NAMALWA (cell line): Measurements from ENCODE around the gene IGF2R.
"Not testable (repeated sequence)": the region's sequence is repeated elsewhere in the genome, so short reads cannot be mapped to it uniquely, and the experiment has no call there.

Experiments
- DNase-seq: peaks from one replicate; pipeline ENCODE4 v3.0.0-alpha.2; 2015; ENCODE audit warnings: low spot score

The IGF2R gene

GRCh38 chr6:160124605-160125004, 155.7 kb downstream of the IGF2R start:
- DNase-seq = no peak

GRCh38 chr6:160125105-160125504, 156.2 kb downstream of the IGF2R start:
- DNase-seq = not testable (repeated sequence)

- DNase-seq = no peak
Observed at GRCh38 chr6:160127270-160128124, 158.6 kb downstream of the IGF2R start.

GRCh38 chr6:160128125-160128683, 159.3 kb downstream of the IGF2R start:
- no peak for DNase-seq

- DNase-seq = no peak
Observed at GRCh38 chr6:160128879-160129516, 160.1 kb downstream of the IGF2R start.

GRCh38 chr6:160129881-160130615, 161.2 kb downstream of the IGF2R start:
- DNase-seq = no peak

GRCh38 chr6:160130729-160131484, 162.0 kb downstream of the IGF2R start:
- no peak for DNase-seq

- no peak for DNase-seq
Observed at GRCh38 chr6:160131636-160132296, 162.9 kb downstream of the IGF2R start.

GRCh38 chr6:160132297-160132637, 163.4 kb downstream of the IGF2R start:
- DNase-seq = no peak

- DNase-seq = no peak
Observed at GRCh38 chr6:160132776-160133338, 164.0 kb downstream of the IGF2R start.

GRCh38 chr6:160133441-160134336, 164.8 kb downstream of the IGF2R start:
- no peak for DNase-seq

GRCh38 chr6:160134337-160134751, 165.5 kb downstream of the IGF2R start:
- DNase-seq = not testable (repeated sequence)

GRCh38 chr6:160134779-160135547, 166.1 kb downstream of the IGF2R start:
- no peak for DNase-seq

- DNase-seq = no peak
Observed at GRCh38 chr6:160135907-160136655, 167.2 kb downstream of the IGF2R start.

GRCh38 chr6:160137130-160137988, 168.5 kb downstream of the IGF2R start:
- DNase-seq = no peak

GRCh38 chr6:160137989-160138835, 169.3 kb downstream of the IGF2R start:
- DNase-seq = peak; percentile 69
